H1 (cell line): ENCODE data around the gene WDR38. TPM values are rescaled to one million over a fixed set of nuclear protein-coding genes. Genes with fewer than 3 reads are reported as not detected.
A peak's percentile ranks its signal among the peaks of the same experiment; 100 is the strongest.

Source experiments
- CTCF ChIA-PET: fragments of 300-600 bp; sonication (Branson Sonifier 250); formaldehyde crosslinking; loops from one replicate; lab custom pipeline; 2021; ENCODE audit not compliant: partially characterized antibody; lab: Charles Lee
- POLR2A ChIA-PET: fragments of 300-600 bp; sonication (Branson Sonifier 250); formaldehyde crosslinking; loops from one replicate; lab custom pipeline; 2021; ENCODE audit warnings: inconsistent platforms; ENCODE audit not compliant: partially characterized antibody; lab: Charles Lee
- DNase-seq, 2 experiments: peaks; one replicate each; pipeline versions ENCODE4 v3.0.0 to v3.0.0-alpha.2; 2010 to 2022; ENCODE audit warnings: low spot score in 2 of 2, low read depth in 1 of 2, mixed read lengths in 1 of 2
- FAIRE-seq: peaks from 2 replicates; lab custom pipeline; 2011; peaks lifted over from hg19 to GRCh38; lab: Jason Lieb, UNC
- H2AFZ ChIP-seq: 2 replicates; pipeline ENCODE4 v1.8.1; 2012; ENCODE audit warnings: low read length, inconsistent platforms
- H2AK5ac ChIP-seq: 2 replicates; pipeline ENCODE4 v1.6.1; 2013; ENCODE audit warnings: low read depth, low read length
- H2BK120ac ChIP-seq: replicated peaks from 2 replicates; pipeline ENCODE3; 2013; ENCODE audit warnings: low read depth, low read length, inconsistent platforms
- H2BK12ac ChIP-seq: 2 replicates; pipeline ENCODE4 v1.6.1; 2013; ENCODE audit warnings: low read depth, low read length
- H2BK15ac ChIP-seq: 2 replicates; pipeline ENCODE4 v1.6.1; 2013; ENCODE audit warnings: low read length
- H2BK20ac ChIP-seq: 2 replicates; pipeline ENCODE4 v1.6.1; 2013; ENCODE audit warnings: low read length
- H2BK5ac ChIP-seq: 2 replicates; pipeline ENCODE4 v1.6.1; 2013; ENCODE audit warnings: low read depth, low read length
- H3K14ac ChIP-seq: 2 replicates; pipeline ENCODE4 v1.6.1; 2013; ENCODE audit warnings: inconsistent platforms; ENCODE audit not compliant: insufficient read length
- H3K18ac ChIP-seq: 2 replicates; pipeline ENCODE4 v1.6.1; 2013; ENCODE audit warnings: low read length; ENCODE audit errors: extremely low read depth
- H3K23ac ChIP-seq: 2 replicates; pipeline ENCODE4 v1.6.1; 2013; ENCODE audit warnings: inconsistent platforms; ENCODE audit not compliant: insufficient read length
- H3K23me2 ChIP-seq: 2 replicates; pipeline ENCODE4 v1.6.1; 2013; ENCODE audit warnings: low read depth, low read length
- H3K27ac ChIP-seq: 2 replicates; pipeline ENCODE4 v1.6.1; 2011; ENCODE audit warnings: low read depth, low read length, inconsistent platforms
- H3K27me3 ChIP-seq, 4 experiments: replicated peaks in 1 of 4; 1 replicate in 1 of 4; 2 replicates in 3 of 4; pipeline versions ENCODE4 v1.6.1 to v1.8.1; 2011 to 2013; ENCODE audit warnings: low read length in 3 of 4, mild to moderate bottlenecking in 3 of 4, inconsistent platforms in 2 of 4, mixed read lengths in 2 of 4, moderate library complexity in 1 of 4; ENCODE audit not compliant: control insufficient read depth in 3 of 4, insufficient read depth in 3 of 4; ENCODE audit errors: extremely low read depth in 1 of 4
- H3K36me3 ChIP-seq, 4 experiments: 2 replicates each; pipeline versions ENCODE4 v1.6.1 to v1.8.1; 2011 to 2013; ENCODE audit warnings: mild to moderate bottlenecking in 4 of 4, low read length in 3 of 4, moderate library complexity in 2 of 4, control low read depth in 1 of 4, inconsistent platforms in 1 of 4; ENCODE audit not compliant: insufficient read depth in 4 of 4, control insufficient read depth in 2 of 4
- H3K4ac ChIP-seq: replicated peaks from 2 replicates; pipeline ENCODE3; 2013; ENCODE audit warnings: low read length, low read depth, mixed read lengths, inconsistent platforms; ENCODE audit not compliant: insufficient read length
- H3K4me1 ChIP-seq, 4 experiments: replicated peaks in 1 of 4; 1 replicate in 1 of 4; 2 replicates in 3 of 4; pipeline versions ENCODE4 v1.6.1 to v1.8.1; 2011 to 2013; ENCODE audit warnings: low read length in 3 of 4, inconsistent platforms in 2 of 4, mixed read lengths in 1 of 4; ENCODE audit not compliant: insufficient read depth in 4 of 4, control insufficient read depth in 3 of 4
- H3K4me2 ChIP-seq, 2 experiments: 2 replicates each; pipeline versions ENCODE4 v1.6.1 to v1.8.1; 2011 to 2013; ENCODE audit warnings: low read depth in 2 of 2, low read length in 2 of 2, control low read depth in 1 of 2, inconsistent platforms in 1 of 2, mild to moderate bottlenecking in 1 of 2; ENCODE audit not compliant: insufficient read depth in 1 of 2
- H3K4me3 ChIP-seq, 4 experiments: fragments of 200-600, 300-600 bp in 1 of 4; sonication (generic), shearing (Covaris generic), sonication (Bioruptor Twin) in 1 of 4; 2 replicates each; pipeline versions ENCODE4 v1.5.1 to v1.8.1; 2011 to 2016; ENCODE audit warnings: low read length in 4 of 4, low read depth in 3 of 4, control low read depth in 2 of 4, inconsistent platforms in 2 of 4, mild to moderate bottlenecking in 2 of 4, mixed read lengths in 1 of 4, moderate library complexity in 1 of 4; ENCODE audit not compliant: insufficient read depth in 2 of 4; ENCODE audit errors: extremely low read depth in 1 of 4
- H3K56ac ChIP-seq: replicated peaks from 2 replicates; pipeline ENCODE3; 2013; ENCODE audit warnings: low read depth, mild to moderate bottlenecking, mixed read lengths, low read length, inconsistent platforms; ENCODE audit not compliant: insufficient read length
- H3K79me1 ChIP-seq: 2 replicates; pipeline ENCODE4 v1.6.1; 2013; ENCODE audit warnings: low read depth, low read length, control low read depth
- H3K79me2 ChIP-seq, 2 experiments: 2 replicates each; pipeline versions ENCODE4 v1.6.1 to v1.8.1; 2012 to 2013; ENCODE audit warnings: low read length in 2 of 2, mild to moderate bottlenecking in 2 of 2, inconsistent platforms in 1 of 2; ENCODE audit not compliant: insufficient read depth in 2 of 2, control insufficient read depth in 1 of 2
- H3K9ac ChIP-seq, 4 experiments: replicated peaks in 1 of 4; 1 replicate in 1 of 4; 2 replicates in 3 of 4; pipeline versions ENCODE4 v1.6.1 to v1.8.1; 2011 to 2013; ENCODE audit warnings: low read depth in 3 of 4, low read length in 3 of 4, control low read depth in 2 of 4, mild to moderate bottlenecking in 2 of 4, moderate library complexity in 2 of 4, inconsistent platforms in 1 of 4; ENCODE audit errors: extremely low read depth in 1 of 4
- H3K9me3 ChIP-seq, 2 experiments: 2 replicates each; pipeline versions ENCODE4 v1.6.1 to v1.8.1; 2012 to 2013; ENCODE audit warnings: mild to moderate bottlenecking in 2 of 2, moderate library complexity in 2 of 2, control low read depth in 1 of 2, inconsistent platforms in 1 of 2, low read depth in 1 of 2, low read length in 1 of 2, mixed read lengths in 1 of 2; ENCODE audit not compliant: insufficient read depth in 2 of 2
- H4K20me1 ChIP-seq, 2 experiments: replicated peaks in 1 of 2; 2 replicates each; pipeline versions ENCODE3 to v1.8.1; 2011 to 2013; ENCODE audit warnings: inconsistent platforms in 2 of 2, low read length in 2 of 2, mild to moderate bottlenecking in 1 of 2; ENCODE audit not compliant: insufficient read depth in 2 of 2, control insufficient read depth in 1 of 2
- H4K5ac ChIP-seq: 2 replicates; pipeline ENCODE4 v1.6.1; 2013; ENCODE audit warnings: low read length, low read depth, mixed read lengths, inconsistent platforms; ENCODE audit not compliant: insufficient read length
- H4K8ac ChIP-seq: 2 replicates; pipeline ENCODE4 v1.8.0; 2013; ENCODE audit warnings: mild to moderate bottlenecking, moderate library complexity, low read length, inconsistent platforms; ENCODE audit not compliant: insufficient read depth; ENCODE audit errors: extremely low read depth
- H4K91ac ChIP-seq: replicated peaks from 2 replicates; pipeline ENCODE3; 2013; ENCODE audit warnings: low read length, mixed read lengths, inconsistent platforms; ENCODE audit not compliant: insufficient read length
- BACH1 ChIP-seq: IDR thresholded peaks from 2 replicates; pipeline ENCODE4 v1.6.1; 2012; ENCODE audit warnings: low read length, improper control_type of control experiment
- KDM4A ChIP-seq: IDR thresholded peaks from one replicate; pipeline ENCODE4 v1.7.1; 2012; ENCODE audit warnings: low read depth, mild to moderate bottlenecking, moderate library complexity, low read length, inconsistent platforms; ENCODE audit not compliant: severe bottlenecking
- RNF2 ChIP-seq: fragments of 200-900, 300-1000 bp; sonication (generic); IDR thresholded peaks from 2 replicates; pipeline ENCODE4 v1.7.1; 2016; ENCODE audit warnings: borderline replicate concordance, low read depth, mild to moderate bottlenecking, antibody characterized with exemption, low read length; ENCODE audit not compliant: poor library complexity, severe bottlenecking; ENCODE audit errors: missing control alignments
- RXRA ChIP-seq: IDR thresholded peaks from 2 replicates; pipeline ENCODE4 v1.6.1; 2011; ENCODE audit warnings: low read depth, mild to moderate bottlenecking, low read length, moderate library complexity; ENCODE audit not compliant: insufficient read depth
- SP4 ChIP-seq: IDR thresholded peaks from 2 replicates; pipeline ENCODE4 v1.6.1; 2012; ENCODE audit warnings: low read length, inconsistent platforms
- SUZ12 ChIP-seq: fragments of 200-600 bp; sonication (generic); IDR thresholded peaks from 2 replicates; pipeline ENCODE4 v1.6.1; 2012; ENCODE audit warnings: mild to moderate bottlenecking, inconsistent platforms, low read length, moderate library complexity, mixed read lengths
- WGBS, 2 experiments: shearing (Covaris generic) in 1 of 2; methylation state at CpG; one replicate each; pipeline versions ENCODE4 v1.1.6 to v1.1.7; 2013 to 2015; ENCODE audit warnings: low lambda C conversion rate in 2 of 2, mixed read lengths in 2 of 2, inconsistent platforms in 1 of 2, low coverage in 1 of 2, missing lambda C conversion rate in 1 of 2; ENCODE audit not compliant: insufficient replicate concordance in 2 of 2, insufficient coverage in 1 of 2, insufficient read length in 1 of 2; ENCODE audit errors: extremely low coverage in 1 of 2, missing lambda C conversion rate in 1 of 2; 5-methylcytosine and 5-hydroxymethylcytosine counted together
- polyA plus RNA-seq, 7 experiments: library from polyadenylated mRNA; depleted of rRNA in 3 of 7; stranded (reverse) in 5 of 7; unstranded in 2 of 7; fragments of >200 nt in 5 of 7; fragments of 200-250 nt in 2 of 7; gene quantifications; 1 replicate in 5 of 7; 2 replicates in 1 of 7; 4 replicates in 1 of 7; pipeline versions ENCODE4 v1.2.1 to v1.2.3, GENCODE V29; 2011 to 2013; ENCODE audit warnings: missing spikeins in 2 of 7, mixed read lengths in 2 of 7
- total RNA-seq: library from RNA; stranded (reverse); fragmentation: NEBNext Ultra II Directional; extraction: Animal tissue kit (Norgen Biotek cat#: 25700); gene quantifications from 2 replicates; pipeline ENCODE4 v1.2.1, GENCODE V29; 2021
- TF ChIP-seq, protein P1 (sequence below): IDR thresholded peaks from 2 replicates; pipeline ENCODE4 v1.6.1; 2012; ENCODE audit warnings: low read length, inconsistent platforms

WDR38 gene
- total and polyA plus RNA-seq, 2 of the 8 experiments (the other 6 are each of a cell fraction or from before 2014, with no cell fraction given), result not detected

DNA sequence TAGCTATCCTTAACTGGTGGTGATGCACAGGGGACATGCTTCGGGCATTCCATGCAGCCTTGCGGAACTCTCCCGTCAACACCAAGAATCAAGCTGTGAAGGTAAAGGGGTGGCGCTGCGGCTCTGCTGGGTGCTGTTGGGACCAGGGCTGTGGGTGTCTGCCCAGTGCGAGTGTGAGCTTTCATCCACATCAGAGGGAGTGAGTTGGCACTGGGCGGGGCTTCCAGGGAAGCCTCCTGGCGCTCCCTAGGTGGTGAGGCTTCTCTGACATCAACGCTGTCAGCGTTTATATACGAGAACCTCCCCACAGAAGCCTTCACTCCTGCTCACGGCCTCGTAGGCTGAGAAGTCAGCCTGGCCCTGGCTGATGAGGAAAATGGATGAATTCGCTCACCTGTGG is 20.4 kb downstream of the WDR38 start:
- no peak for FAIRE-seq

More for the DNA sequence above, 20.4 kb downstream of the WDR38 start:
- Histone ChIP-seq H2BK5ac (no peak overlapping the region), H3K36me3 (peaks cover 12 to 54% (median 28%) of the 10 kb centered on the region in 4 experiments), H4K8ac (no peak overlapping the region), H2BK15ac (no peak overlapping the region), H3K79me2 (peaks cover 20 to 49% of the 10 kb centered on the region in 2 experiments), H3K9ac (no peak overlapping the region; a peak in 1 of 7 replicates), H2BK12ac (no peak overlapping the region), H4K91ac (no peak overlapping the region), H3K4me1 (peaks cover 4 to 15% (median 6%) of the 10 kb centered on the region in 4 experiments), H3K18ac (no peak overlapping the region), H3K56ac (no peak overlapping the region), H2AFZ (no peak overlapping the region), H4K5ac (no peak overlapping the region), H3K9me3 (peaks cover 0 to 3% of the 10 kb centered on the region in 2 experiments; a peak in 1 of 4 replicates), H3K79me1 (peaks cover 11% of the 10 kb centered on the region), H2BK20ac (no peak overlapping the region), H3K27me3 (no peaks in the 10 kb centered on the region), H3K4me2 (no peak overlapping the region), H3K27ac (0 out of 2 replicates have a peak overlapping the region, but pooled peaks have one; percentile 0), H3K23me2 (peaks cover 8% of the 10 kb centered on the region), H4K20me1 (peaks cover 23 to 34% of the 10 kb centered on the region in 2 experiments), H3K4me3 (no peak overlapping the region), H3K4ac (no peak overlapping the region), H3K23ac (no peak overlapping the region), H2AK5ac (no peak overlapping the region), H2BK120ac (no peak overlapping the region), H3K14ac (no peak overlapping the region)
- no peak for DNase-seq
- TF ChIP-seq KDM4A (no peak), RNF2 (no peak), RXRA (no peak), BACH1 (no peak), SUZ12 (no peak), SP4 (no peak)
- TF ChIP-seq, protein P1, sequence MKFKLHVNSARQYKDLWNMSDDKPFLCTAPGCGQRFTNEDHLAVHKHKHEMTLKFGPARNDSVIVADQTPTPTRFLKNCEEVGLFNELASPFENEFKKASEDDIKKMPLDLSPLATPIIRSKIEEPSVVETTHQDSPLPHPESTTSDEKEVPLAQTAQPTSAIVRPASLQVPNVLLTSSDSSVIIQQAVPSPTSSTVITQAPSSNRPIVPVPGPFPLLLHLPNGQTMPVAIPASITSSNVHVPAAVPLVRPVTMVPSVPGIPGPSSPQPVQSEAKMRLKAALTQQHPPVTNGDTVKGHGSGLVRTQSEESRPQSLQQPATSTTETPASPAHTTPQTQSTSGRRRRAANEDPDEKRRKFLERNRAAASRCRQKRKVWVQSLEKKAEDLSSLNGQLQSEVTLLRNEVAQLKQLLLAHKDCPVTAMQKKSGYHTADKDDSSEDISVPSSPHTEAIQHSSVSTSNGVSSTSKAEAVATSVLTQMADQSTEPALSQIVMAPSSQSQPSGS, result no peak
- WGBS, 2 experiments, result 88% methylated on average over 14 of the region's 14 CpGs; no CpG with 5 or more reads in 1 of the 2 experiments
- ChIA-PET CTCF (interaction anchor here (3.1 to 5.1 kb wide), 2 partner anchors 18 to 21 kb away, joined by 11 to 18 read pairs; partner anchors contain the start of gene WDR38), POLR2A (interaction anchor here (25.5 to 31.1 kb wide), 2 partner anchors 6 to 10 kb away, joined by 573 read pairs; partner anchors contain the start of genes ARPC5L, RPL35 and WDR38)
